ENCODE data around the gene FAM3A. TPM values are rescaled to one million over a fixed set of nuclear protein-coding genes. Genes with fewer than 3 reads are reported as not detected.
"Not testable (repeated sequence)": the region's sequence is repeated elsewhere in the genome, so short reads cannot be mapped to it uniquely, and the experiment has no call there.

The FAM3A gene
- total RNA-seq, 1 donor from 2014 or later = 39.1 TPM

DNA sequence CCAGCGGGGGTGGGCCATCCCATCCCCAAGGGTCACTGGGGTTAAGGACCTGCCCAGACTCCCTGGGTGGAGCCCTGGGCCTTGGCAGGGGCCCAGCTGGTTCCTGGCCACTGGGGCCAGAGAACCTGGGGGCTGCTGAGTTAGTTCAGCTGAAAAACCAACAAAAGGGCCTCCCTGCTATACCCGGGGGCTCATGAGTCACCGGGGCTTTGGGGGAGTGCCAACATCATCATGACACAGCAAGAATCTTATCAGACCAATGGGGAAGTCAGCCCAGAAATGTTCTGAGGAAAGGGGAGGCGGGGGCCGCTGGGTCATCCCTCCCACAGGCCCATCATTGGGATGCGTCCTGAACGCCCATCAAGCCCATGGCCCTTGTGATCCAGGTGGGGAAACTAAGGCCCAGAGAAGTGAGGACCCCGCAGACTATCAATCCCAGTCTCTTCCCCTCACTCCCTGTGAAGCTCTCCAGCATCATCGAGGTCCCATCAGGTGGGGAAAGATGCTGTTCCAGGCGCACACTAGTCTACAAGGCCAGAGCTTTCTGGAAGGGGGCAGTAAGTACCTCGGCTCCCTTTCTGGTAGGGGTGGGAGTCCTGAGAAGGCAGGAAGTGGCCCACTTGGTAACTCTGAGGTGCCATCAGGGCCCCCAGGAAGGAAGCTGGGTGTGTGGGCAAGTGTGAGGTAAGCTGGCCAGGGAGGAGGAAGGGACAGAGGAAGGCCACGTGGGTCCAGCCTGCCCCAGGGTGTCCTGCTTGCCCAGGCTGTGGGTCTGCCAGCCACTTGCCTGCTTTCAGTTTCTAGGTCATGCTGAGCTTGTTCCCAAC, 26.1 kb upstream of the FAM3A start:
- peak overlapping the region; percentile 30 for H3K27ac Mint-ChIP-seq
- peaks cover 9% of the 10 kb centered on the region for H3K4me1 Mint-ChIP-seq
- DNase-seq (ENCODE audit: low spot score in 2 of 2, unreplicated experiment in 2 of 2) = no peak
- H3K27me3 Mint-ChIP-seq (ENCODE audit: low read depth) = no peaks in the 10 kb centered on the region
- peaks cover 5% of the 10 kb centered on the region for H3K9me3 Mint-ChIP-seq
- H3K4me3 Mint-ChIP-seq = no peak overlapping the region
- H3K36me3 Mint-ChIP-seq = peaks cover 6% of the 10 kb centered on the region
- TF ChIP-seq, protein P1, sequence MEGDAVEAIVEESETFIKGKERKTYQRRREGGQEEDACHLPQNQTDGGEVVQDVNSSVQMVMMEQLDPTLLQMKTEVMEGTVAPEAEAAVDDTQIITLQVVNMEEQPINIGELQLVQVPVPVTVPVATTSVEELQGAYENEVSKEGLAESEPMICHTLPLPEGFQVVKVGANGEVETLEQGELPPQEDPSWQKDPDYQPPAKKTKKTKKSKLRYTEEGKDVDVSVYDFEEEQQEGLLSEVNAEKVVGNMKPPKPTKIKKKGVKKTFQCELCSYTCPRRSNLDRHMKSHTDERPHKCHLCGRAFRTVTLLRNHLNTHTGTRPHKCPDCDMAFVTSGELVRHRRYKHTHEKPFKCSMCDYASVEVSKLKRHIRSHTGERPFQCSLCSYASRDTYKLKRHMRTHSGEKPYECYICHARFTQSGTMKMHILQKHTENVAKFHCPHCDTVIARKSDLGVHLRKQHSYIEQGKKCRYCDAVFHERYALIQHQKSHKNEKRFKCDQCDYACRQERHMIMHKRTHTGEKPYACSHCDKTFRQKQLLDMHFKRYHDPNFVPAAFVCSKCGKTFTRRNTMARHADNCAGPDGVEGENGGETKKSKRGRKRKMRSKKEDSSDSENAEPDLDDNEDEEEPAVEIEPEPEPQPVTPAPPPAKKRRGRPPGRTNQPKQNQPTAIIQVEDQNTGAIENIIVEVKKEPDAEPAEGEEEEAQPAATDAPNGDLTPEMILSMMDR (IDR thresholded peaks at IDR 0.05; ENCODE audit: unreplicated experiment) = no peak

DNA sequence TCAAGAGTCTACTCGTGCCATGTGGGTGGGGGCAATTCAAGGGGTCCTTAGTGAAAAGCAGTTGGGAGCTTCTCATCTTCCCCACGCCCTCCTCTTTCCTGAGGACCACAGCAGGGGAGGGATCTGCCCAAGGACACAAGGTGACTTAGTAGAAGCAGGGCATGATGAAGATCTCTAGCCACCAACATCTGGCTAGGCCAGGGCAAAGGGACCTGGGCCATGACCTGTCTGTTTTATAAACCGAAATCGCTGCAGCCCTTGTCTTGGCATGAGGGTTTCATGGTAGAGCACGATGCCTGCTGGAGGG, 25.5 kb upstream of the FAM3A start:
- no peaks in the 10 kb centered on the region for H3K27me3 Mint-ChIP-seq (ENCODE audit: low read depth)
- peaks cover 6% of the 10 kb centered on the region for H3K36me3 Mint-ChIP-seq
- peaks cover 5% of the 10 kb centered on the region for H3K9me3 Mint-ChIP-seq
- H3K4me3 Mint-ChIP-seq = no peak overlapping the region
- no peak overlapping the region for H3K27ac Mint-ChIP-seq
- peaks cover 9% of the 10 kb centered on the region for H3K4me1 Mint-ChIP-seq
- TF ChIP-seq, protein P1 (IDR thresholded peaks at IDR 0.05; ENCODE audit: unreplicated experiment) = no peak
- DNase-seq (ENCODE audit: low spot score in 2 of 2, unreplicated experiment in 2 of 2) = no peak

DNA sequence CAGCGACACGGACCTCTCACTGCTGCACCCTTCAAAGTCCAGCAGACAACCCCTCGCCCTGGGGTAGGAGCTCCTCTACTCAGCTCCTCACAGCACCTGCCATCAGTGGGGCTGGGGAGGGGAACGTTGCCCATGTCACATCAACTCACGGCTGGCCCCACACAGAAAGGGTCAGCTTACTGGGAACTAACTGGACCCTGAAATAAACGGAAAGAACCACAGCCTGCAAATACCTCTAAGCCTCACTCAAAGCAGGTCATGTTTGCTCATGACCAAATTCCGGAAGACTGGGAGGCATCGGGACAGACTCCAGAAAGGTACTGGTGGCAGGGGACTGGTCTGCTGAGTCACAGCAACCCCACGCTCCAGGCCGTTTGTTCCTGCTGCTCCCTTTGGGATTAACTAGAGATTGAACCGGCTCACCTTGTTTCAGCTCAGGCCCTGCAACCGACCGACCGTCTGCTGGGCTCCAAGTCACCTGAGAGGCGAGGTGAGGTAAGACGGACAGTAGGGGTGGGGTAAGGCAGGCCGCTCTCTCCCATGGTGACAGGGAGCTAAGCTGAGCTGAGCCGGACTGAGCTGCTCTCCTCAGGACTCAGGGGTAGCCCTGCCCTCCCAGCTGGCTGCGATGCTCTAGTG, 25.0 kb upstream of the FAM3A start:
- Mint-ChIP-seq H3K27ac (no peak overlapping the region), H3K4me1 (peaks cover 6% of the 10 kb centered on the region), H3K27me3 (ENCODE audit: low read depth) (no peaks in the 10 kb centered on the region), H3K36me3 (peaks cover 6% of the 10 kb centered on the region), H3K9me3 (peaks cover 5% of the 10 kb centered on the region), H3K4me3 (no peak overlapping the region)
- TF ChIP-seq, protein P1 (IDR thresholded peaks at IDR 0.05; ENCODE audit: unreplicated experiment) = no peak
- DNase-seq (ENCODE audit: low spot score in 2 of 2, unreplicated experiment in 2 of 2) = no peak

DNA sequence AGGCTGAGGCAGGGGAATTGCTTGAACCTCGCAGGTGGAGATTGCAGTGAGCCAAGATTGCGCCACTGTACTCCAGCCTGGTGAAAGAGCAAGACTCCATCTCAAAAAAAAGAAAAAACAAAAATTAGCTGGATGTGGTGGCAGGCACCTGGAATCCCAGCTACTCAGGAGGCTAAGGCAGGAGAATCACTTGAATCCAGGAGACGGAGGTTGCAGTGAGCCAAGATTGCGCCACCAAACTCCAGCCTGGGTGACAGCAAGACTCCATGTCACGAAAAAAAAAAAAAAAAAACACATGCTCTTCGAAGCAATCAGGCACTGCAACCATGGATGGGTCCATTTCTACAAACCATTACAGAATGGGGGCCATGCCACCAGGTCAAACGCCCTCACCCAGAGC, 24.3 kb upstream of the FAM3A start:
- not testable (repeated sequence) for H3K27me3 Mint-ChIP-seq (ENCODE audit: low read depth); H3K4me1 Mint-ChIP-seq; H3K27ac Mint-ChIP-seq; H3K9me3 Mint-ChIP-seq; H3K4me3 Mint-ChIP-seq; DNase-seq (ENCODE audit: low spot score in 2 of 2, unreplicated experiment in 2 of 2); H3K36me3 Mint-ChIP-seq

DNA sequence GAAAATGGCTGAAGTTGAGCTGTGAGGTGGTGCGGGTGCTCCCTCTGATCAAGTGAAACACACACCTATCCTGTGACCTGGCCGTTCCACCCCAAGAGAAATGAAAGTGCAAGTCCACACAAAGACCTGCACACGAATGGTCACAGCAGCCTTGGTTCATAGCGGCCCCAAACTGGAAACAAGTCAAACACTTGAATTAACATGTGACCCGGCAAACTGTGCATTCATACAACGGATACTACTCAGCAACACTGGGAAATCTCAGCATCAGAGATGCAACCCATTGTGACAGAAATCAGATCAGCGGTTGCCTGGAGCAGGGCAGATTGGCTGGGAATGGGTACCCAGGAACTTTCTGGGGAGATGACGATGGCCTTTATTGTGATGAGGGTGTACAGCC, 23.0 kb upstream of the FAM3A start:
- Mint-ChIP-seq H3K27me3 (ENCODE audit: low read depth) (no peaks in the 10 kb centered on the region), H3K4me3 (no peak overlapping the region), H3K9me3 (peaks cover 5% of the 10 kb centered on the region), H3K4me1 (peaks cover 2% of the 10 kb centered on the region), H3K27ac (no peak overlapping the region), H3K36me3 (peaks cover 8% of the 10 kb centered on the region)
- TF ChIP-seq, protein P1 (IDR thresholded peaks at IDR 0.05; ENCODE audit: unreplicated experiment) = no peak
- DNase-seq (ENCODE audit: low spot score in 2 of 2, unreplicated experiment in 2 of 2) = no peak

DNA sequence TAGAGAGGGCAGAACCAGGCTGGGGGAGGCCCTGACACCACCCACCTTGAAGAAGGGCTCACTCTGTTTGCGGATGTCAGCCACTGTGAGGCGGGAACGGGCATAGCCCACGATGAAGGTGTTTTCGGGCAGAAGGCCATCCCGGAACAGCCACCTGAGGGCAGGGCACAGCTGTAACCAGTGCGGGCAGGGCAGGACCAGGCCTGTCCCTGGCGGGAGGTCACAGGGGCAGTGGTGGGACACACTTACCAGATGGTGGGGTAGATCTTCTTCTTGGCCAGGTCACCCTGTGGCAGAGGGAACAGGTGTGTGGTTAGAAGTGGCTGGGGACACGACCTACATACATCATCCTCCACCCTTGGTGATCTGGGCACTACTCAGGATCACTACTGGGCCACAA, 19.9 kb upstream of the FAM3A start:
- Mint-ChIP-seq H3K27me3 (ENCODE audit: low read depth) (no peaks in the 10 kb centered on the region), H3K4me1 (peaks cover 4% of the 10 kb centered on the region), H3K9me3 (peaks cover 7% of the 10 kb centered on the region), H3K36me3 (peaks cover 8% of the 10 kb centered on the region), H3K4me3 (no peak overlapping the region), H3K27ac (no peak overlapping the region)
- no peak for DNase-seq (ENCODE audit: low spot score in 2 of 2, unreplicated experiment in 2 of 2)
- TF ChIP-seq, protein P1 (IDR thresholded peaks at IDR 0.05; ENCODE audit: unreplicated experiment) = no peak

All from mesothelial cell of epicardium (in vitro differentiated cells).